Cardiac fibroblast (primary cell): ENCODE measurements around the gene RFLNA.

ENCODE experiments used
- DNase-seq, 2 donors: peaks; one replicate each; pipeline versions ENCODE4 v3.0.0 to v3.0.0-alpha.2; 2010; ENCODE audit warnings: low read depth in 2 of 2
- H3K4me3 ChIP-seq, 2 donors: replicated peaks in 1 of 2; 1 replicate in 1 of 2; 2 replicates in 1 of 2; pipeline ENCODE4 v1.5.1; 2011; ENCODE audit warnings: low read depth in 2 of 2, low read length in 2 of 2, mild to moderate bottlenecking in 2 of 2, moderate library complexity in 1 of 2
- TF ChIP-seq, protein P1 (sequence below): IDR thresholded peaks from one replicate; pipeline ENCODE4 v1.5.1; 2011; ENCODE audit warnings: low read depth, mild to moderate bottlenecking, low read length, inconsistent platforms

The RFLNA gene

GRCh38 chr12:124335426-124336183 lies 40.7 kb downstream of the RFLNA start:
- H3K4me3 ChIP-seq: no peak overlapping the region
- DNase-seq: no peak
- TF ChIP-seq, protein P1, sequence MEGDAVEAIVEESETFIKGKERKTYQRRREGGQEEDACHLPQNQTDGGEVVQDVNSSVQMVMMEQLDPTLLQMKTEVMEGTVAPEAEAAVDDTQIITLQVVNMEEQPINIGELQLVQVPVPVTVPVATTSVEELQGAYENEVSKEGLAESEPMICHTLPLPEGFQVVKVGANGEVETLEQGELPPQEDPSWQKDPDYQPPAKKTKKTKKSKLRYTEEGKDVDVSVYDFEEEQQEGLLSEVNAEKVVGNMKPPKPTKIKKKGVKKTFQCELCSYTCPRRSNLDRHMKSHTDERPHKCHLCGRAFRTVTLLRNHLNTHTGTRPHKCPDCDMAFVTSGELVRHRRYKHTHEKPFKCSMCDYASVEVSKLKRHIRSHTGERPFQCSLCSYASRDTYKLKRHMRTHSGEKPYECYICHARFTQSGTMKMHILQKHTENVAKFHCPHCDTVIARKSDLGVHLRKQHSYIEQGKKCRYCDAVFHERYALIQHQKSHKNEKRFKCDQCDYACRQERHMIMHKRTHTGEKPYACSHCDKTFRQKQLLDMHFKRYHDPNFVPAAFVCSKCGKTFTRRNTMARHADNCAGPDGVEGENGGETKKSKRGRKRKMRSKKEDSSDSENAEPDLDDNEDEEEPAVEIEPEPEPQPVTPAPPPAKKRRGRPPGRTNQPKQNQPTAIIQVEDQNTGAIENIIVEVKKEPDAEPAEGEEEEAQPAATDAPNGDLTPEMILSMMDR: no peak

DNA sequence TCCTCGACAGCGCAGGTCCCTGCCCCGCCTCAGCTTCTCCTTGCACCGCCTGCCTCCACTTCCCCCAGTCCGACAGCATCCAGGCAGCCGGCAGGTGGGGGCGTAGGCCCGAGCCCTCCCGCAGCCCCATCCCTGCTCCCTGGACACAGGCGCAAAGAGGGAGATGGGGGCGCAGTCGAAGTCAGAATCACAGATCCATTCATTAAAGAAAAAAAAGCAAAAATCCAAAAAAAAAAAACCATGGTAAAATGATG lies 41.2 kb downstream of the RFLNA start:
- DNase-seq: no peak
- no peak overlapping the region for H3K4me3 ChIP-seq
- TF ChIP-seq, protein P1: no peak

- TF ChIP-seq, protein P1: no peak
- DNase-seq: no peak
- H3K4me3 ChIP-seq: no peak overlapping the region
These were observed 42.0 kb downstream of the RFLNA start for GRCh38 chr12:124336742-124337520.

DNA sequence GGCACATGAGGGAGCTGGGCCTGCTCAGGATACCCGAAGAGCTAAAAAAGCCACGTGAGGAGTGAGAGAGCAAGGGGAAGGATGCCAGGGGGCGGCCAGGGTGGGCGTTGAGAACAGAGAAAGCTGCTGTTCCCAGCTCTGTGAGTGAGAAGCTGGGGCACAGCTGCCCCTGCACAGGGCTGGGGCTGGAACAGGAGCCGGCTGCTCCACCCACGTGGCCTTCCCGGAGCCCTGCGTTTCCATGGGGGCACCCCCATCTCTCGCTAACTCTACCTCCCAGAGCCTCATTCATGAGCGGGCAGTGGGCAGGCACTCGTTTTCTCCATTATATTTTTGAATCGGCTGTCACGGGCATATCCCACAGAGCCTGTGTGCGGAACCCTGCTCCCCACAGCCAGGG lies 42.7 kb downstream of the RFLNA start:
- no peak overlapping the region for H3K4me3 ChIP-seq
- TF ChIP-seq, protein P1: no peak
- DNase-seq: no peak

GRCh38 chr12:124338448-124338847 lies 43.6 kb downstream of the RFLNA start:
- TF ChIP-seq, protein P1: no peak
- no peak overlapping the region for H3K4me3 ChIP-seq
- no peak for DNase-seq

GRCh38 chr12:124338876-124339603 lies 44.1 kb downstream of the RFLNA start:
- H3K4me3 ChIP-seq: no peak overlapping the region
- no peak for DNase-seq
- TF ChIP-seq, protein P1: no peak
